HCT116 (cell line): ENCODE results near the gene GALNT2. TPM values are rescaled to one million over a fixed set of nuclear protein-coding genes. Genes with fewer than 3 reads are reported as not detected.

Source experiments
- ATAC-seq: fragments of 200-7000 bp; cut with Tn5 transposase; 2 replicates; pipeline ENCODE4 v1.9.1; 2020; ENCODE audit warnings: mild to moderate bottlenecking, moderate library complexity
- BruUV-seq: library from RNA; stranded (reverse); fragments of 400-500 nt; replicated peaks from 2 replicates; lab custom pipeline; 2021; lab: Mats Ljungman, UMichigan
- CTCF ChIA-PET: fragments of 300-600 bp; sonication (Branson Sonifier 250); formaldehyde crosslinking; loops from one replicate; lab custom pipeline; 2021; ENCODE audit warnings: antibody characterized with exemption; lab: Charles Lee
- POLR2A ChIA-PET: fragments of 300-600, 350-600 bp; sonication (Branson Sonifier 250); formaldehyde crosslinking; loops from one replicate; lab custom pipeline; 2021; ENCODE audit warnings: antibody characterized with exemption; lab: Charles Lee
- RAD21 ChIA-PET, 2 experiments: fragments of 300-600 bp; sonication (Branson Sonifier 250); formaldehyde crosslinking; loops; one replicate each; lab custom pipeline; 2023; ENCODE audit warnings: low total read pairs in 2 of 2; ENCODE audit not compliant: uncharacterized antibody in 2 of 2, unreplicated experiment in 2 of 2, low non-redundant PET in 1 of 2; lab: Charles Lee
- DNase-seq: peaks from one replicate; pipeline ENCODE4 v3.0.0-alpha.2; 2010; ENCODE audit warnings: low read depth, low spot score
- H2AFZ ChIP-seq: fragments of 200-600 bp; shearing (Covaris generic), sonication (generic); 2 replicates; pipeline ENCODE4 v1.6.1; 2017; ENCODE audit warnings: low read depth, mixed run types, mixed read lengths, antibody characterized with exemption, low read length; ENCODE audit not compliant: poor library complexity, severe bottlenecking
- H3K27ac ChIP-seq: 2 replicates; pipeline ENCODE4 v1.5.1; 2012; ENCODE audit warnings: low read depth, low read length
- H3K27me3 ChIP-seq: fragments of 200-600 bp; sonication (generic); 2 replicates; pipeline ENCODE4 v1.6.1; 2016; ENCODE audit warnings: mixed run types, low read length, mixed read lengths; ENCODE audit not compliant: insufficient read depth
- H3K36me3 ChIP-seq, 2 experiments: fragments of 200-500 bp in 1 of 2; fragments of 200-600 bp in 1 of 2; sonication (Bioruptor generic) in 1 of 2; sonication (generic) in 1 of 2; 2 replicates each; pipeline versions ENCODE4 v1.5.1 to v1.6.1; 2014 to 2016; ENCODE audit warnings: low read length in 2 of 2, inconsistent platforms in 1 of 2, mixed read lengths in 1 of 2, mixed run types in 1 of 2; ENCODE audit not compliant: insufficient read depth in 2 of 2, control insufficient read depth in 1 of 2
- H3K4me1 ChIP-seq, 2 experiments: fragments of 200-600 bp in 1 of 2; sonication (generic) in 1 of 2; 2 replicates each; pipeline versions ENCODE4 v1.5.1 to v1.6.1; 2012 to 2017; ENCODE audit warnings: low read length in 2 of 2, inconsistent platforms in 1 of 2, mild to moderate bottlenecking in 1 of 2, mixed read lengths in 1 of 2, mixed run types in 1 of 2, moderate library complexity in 1 of 2; ENCODE audit not compliant: insufficient read depth in 2 of 2, control insufficient read depth in 1 of 2
- H3K4me2 ChIP-seq: fragments of 200-600 bp; sonication (generic); 2 replicates; pipeline ENCODE4 v1.6.1; 2017; ENCODE audit warnings: mixed run types, low read length, mixed read lengths
- H3K4me3 ChIP-seq, 2 experiments: fragments of 200-600 bp in 1 of 2; sonication (generic) in 1 of 2; replicated peaks in 1 of 2; 2 replicates each; pipeline ENCODE4 v1.5.1; 2011 to 2016; ENCODE audit warnings: low read length in 2 of 2, control low read depth in 1 of 2, low read depth in 1 of 2, mild to moderate bottlenecking in 1 of 2, mixed read lengths in 1 of 2, mixed run types in 1 of 2
- H3K79me2 ChIP-seq: fragments of 200-600 bp; sonication (generic); 2 replicates; pipeline ENCODE4 v1.6.1; 2017; ENCODE audit warnings: mild to moderate bottlenecking, mixed run types, low read length, moderate library complexity, mixed read lengths; ENCODE audit not compliant: insufficient read depth
- H3K9ac ChIP-seq: fragments of 200-600 bp; sonication (generic); 2 replicates; pipeline ENCODE4 v1.6.1; 2016; ENCODE audit warnings: low read length, mixed read lengths
- H3K9me2 ChIP-seq: fragments of 200-600 bp; sonication (generic), shearing (Covaris generic); 2 replicates; pipeline ENCODE4 v1.6.1; 2017; ENCODE audit warnings: mixed run types, mild to moderate bottlenecking, moderate library complexity; ENCODE audit not compliant: insufficient read depth
- H3K9me3 ChIP-seq, 2 experiments: fragments of 200-500 bp in 1 of 2; fragments of 200-600 bp in 1 of 2; sonication (Bioruptor generic) in 1 of 2; sonication (generic) in 1 of 2; 2 replicates each; pipeline ENCODE4 v1.6.1; 2014 to 2017; ENCODE audit warnings: low read length in 2 of 2, mixed read lengths in 2 of 2, inconsistent platforms in 1 of 2, low read depth in 1 of 2, mild to moderate bottlenecking in 1 of 2, mixed run types in 1 of 2, moderate library complexity in 1 of 2; ENCODE audit not compliant: control insufficient read depth in 1 of 2, insufficient read depth in 1 of 2
- H4K20me1 ChIP-seq: fragments of 200-600 bp; sonication (generic), shearing (Covaris generic); 2 replicates; pipeline ENCODE4 v1.6.1; 2017; ENCODE audit warnings: mixed run types, mild to moderate bottlenecking, moderate library complexity; ENCODE audit not compliant: insufficient read depth
- ATF3 ChIP-seq: IDR thresholded peaks from 2 replicates; pipeline ENCODE4 v1.6.1; 2012
- CBX3 ChIP-seq: IDR thresholded peaks from 2 replicates; pipeline ENCODE4 v1.6.1; 2012; ENCODE audit warnings: low read depth
- CEBPB ChIP-seq: IDR thresholded peaks from 2 replicates; pipeline ENCODE4 v1.6.1; 2012; ENCODE audit warnings: low read depth
- EGR1 ChIP-seq: IDR thresholded peaks from 2 replicates; pipeline ENCODE4 v1.6.1; 2012; ENCODE audit warnings: low read depth
- ELF1 ChIP-seq: IDR thresholded peaks from 2 replicates; pipeline ENCODE4 v1.6.1; 2012; ENCODE audit warnings: low read depth, borderline replicate concordance
- EZH2 ChIP-seq: fragments of 200-600 bp; sonication (generic); IDR thresholded peaks from 2 replicates; pipeline ENCODE4 v1.6.1; 2017; ENCODE audit warnings: antibody characterized with exemption, mixed run types
- EZH2phosphoT487 ChIP-seq: fragments of 200-600 bp; IDR thresholded peaks from 2 replicates; pipeline ENCODE4 v1.6.1; 2018; ENCODE audit warnings: antibody characterized with exemption, borderline replicate concordance
- FOSL1 ChIP-seq: IDR thresholded peaks from 2 replicates; pipeline ENCODE4 v1.6.1; 2012; ENCODE audit warnings: low read depth
- JUND ChIP-seq: IDR thresholded peaks from 2 replicates; pipeline ENCODE4 v1.6.1; 2012
- POLR2A ChIP-seq: IDR thresholded peaks from 2 replicates; pipeline ENCODE4 v1.7.0; 2011; ENCODE audit warnings: borderline replicate concordance; ENCODE audit not compliant: insufficient read depth, insufficient read length; ENCODE audit errors: extremely low read depth
- POLR2AphosphoS5 ChIP-seq: IDR thresholded peaks from 2 replicates; pipeline ENCODE4 v1.6.1; 2011; ENCODE audit warnings: mild to moderate bottlenecking, low read depth, low read length, moderate library complexity
- RAD21 ChIP-seq: IDR thresholded peaks from 2 replicates; pipeline ENCODE4 v1.6.1; 2012; ENCODE audit warnings: low read depth, mild to moderate bottlenecking
- TCF7L2 ChIP-seq: IDR thresholded peaks from 2 replicates; pipeline ENCODE4 v1.7.0; 2011; ENCODE audit warnings: borderline replicate concordance, inconsistent platforms; ENCODE audit not compliant: insufficient read depth, insufficient read length; ENCODE audit errors: extremely low read depth
- ZBTB33 ChIP-seq: IDR thresholded peaks from 2 replicates; pipeline ENCODE4 v1.6.1; 2011; ENCODE audit warnings: mild to moderate bottlenecking, low read length, moderate library complexity; ENCODE audit not compliant: insufficient replicate concordance; ENCODE audit errors: extremely low read depth
- ZNF274 ChIP-seq: fragments of 200-500 bp; sonication (Bioruptor generic); IDR thresholded peaks from 2 replicates; pipeline ENCODE4 v1.6.1; 2014; ENCODE audit warnings: mild to moderate bottlenecking, low read depth, low read length, inconsistent platforms
- intact Hi-C: fragments of 100-400 bp; cut with micrococcal nuclease; formaldehyde crosslinking; loops from 2 replicates; pipeline ENCODE4 v1.10.0; 2022
- total RNA-seq: library from RNA; stranded (reverse); gene quantifications from one replicate; pipeline ENCODE4 v1.2.1, GENCODE V29; 2021; ENCODE audit not compliant: unreplicated experiment

GALNT2 gene
- total RNA-seq, 1 experiment from 2014 or later = 40.8 TPM

- Histone ChIP-seq H4K20me1 (no peaks in the 10 kb centered on the region), H3K9me2 (no peaks in the 10 kb centered on the region), H3K79me2 (no peaks in the 10 kb centered on the region), H3K9me3 (no peaks in the 10 kb centered on the region), H3K9ac (no peak overlapping the region), H3K4me2 (no peak overlapping the region), H3K4me3 (no peak overlapping the region), H3K27me3 (peaks cover 16% of the 10 kb centered on the region), H2AFZ (no peak overlapping the region), H3K27ac (no peak overlapping the region), H3K36me3 (no peaks in the 10 kb centered on the region), H3K4me1 (peaks cover 0 to 8% of the 10 kb centered on the region in 2 experiments; a peak in 2 of 4 replicates)
- TF ChIP-seq POLR2A (no peak), TCF7L2 (no peak), RAD21 (no peak), ATF3 (no peak), EZH2 (no peak), FOSL1 (no peak), ELF1 (no peak)
- intact Hi-C loops = no loop called here
- ChIA-PET CTCF (no interaction called here), POLR2A (no interaction called here), RAD21 (no interaction called here)
- peak; percentile 77 for ATAC-seq
- BruUV-seq = no TSS peak
- DNase-seq = peak; percentile 6
Measured at GRCh38 chr1:230047114-230047865, 19.7 kb upstream of the GALNT2 start.

- Histone ChIP-seq H2AFZ (no peak overlapping the region), H3K9me3 (no peaks in the 10 kb centered on the region), H3K36me3 (no peaks in the 10 kb centered on the region), H3K9me2 (no peaks in the 10 kb centered on the region), H3K27me3 (peaks cover 12% of the 10 kb centered on the region), H3K4me1 (peaks cover 0 to 8% of the 10 kb centered on the region in 2 experiments; a peak in 2 of 4 replicates), H3K4me2 (no peak overlapping the region), H3K4me3 (no peak overlapping the region), H3K9ac (no peak overlapping the region), H4K20me1 (no peaks in the 10 kb centered on the region), H3K27ac (no peak overlapping the region), H3K79me2 (no peaks in the 10 kb centered on the region)
- intact Hi-C loops = no loop called here
- ChIA-PET CTCF (no interaction called here), POLR2A (no interaction called here), RAD21 (no interaction called here)
- ATAC-seq = no peak
- no peak for DNase-seq
- no peak for TF ChIP-seq FOSL1
- TF ChIP-seq POLR2AphosphoS5 = no peak
- TF ChIP-seq CBX3 = no peak
- no peak for TF ChIP-seq EZH2phosphoT487
- no peak for TF ChIP-seq ELF1
- no peak for TF ChIP-seq EGR1
- TF ChIP-seq CEBPB = no peak
- TF ChIP-seq ZNF274 = no peak
- no peak for TF ChIP-seq EZH2
- TF ChIP-seq TCF7L2 = no peak
- TF ChIP-seq ZBTB33 = no peak
- no peak for TF ChIP-seq JUND
- TF ChIP-seq ATF3 = no peak
- BruUV-seq = no TSS peak
Measured at GRCh38 chr1:230048322-230048721, 18.7 kb upstream of the GALNT2 start.
